Adrenal gland (tissue), 5 donors: ENCODE measurements around the gene PERCC1.

ENCODE experiments used
- CTCF ChIP-seq, 6 experiments: fragments of 450-650 bp in 4 of 6; fragments of 200-600 bp in 2 of 6; sonication (generic) in 1 of 6; IDR thresholded peaks; 1 replicate in 5 of 6; 2 replicates in 1 of 6; pipeline versions ENCODE4 v1.5.1 to v1.8.0; 2016 to 2021; ENCODE audit warnings: antibody characterized with exemption in 6 of 6, mild to moderate bottlenecking in 2 of 6, moderate library complexity in 1 of 6
- POLR2A ChIP-seq, 2 donors: fragments of 450-650 bp; IDR thresholded peaks; one replicate each; pipeline ENCODE4 v1.6.1; 2017; ENCODE audit warnings: antibody characterized with exemption in 2 of 2, mild to moderate bottlenecking in 2 of 2, moderate library complexity in 1 of 2
- donor health status: DM: no; HTN: no; CAD: no.

GRCh38 chr16:1470481-1471251 is 39.8 kb downstream of the PERCC1 start:
- TF ChIP-seq POLR2A (IDR thresholded peaks at IDR 0.05) (peak in 1 of 2 donors; percentile 38), CTCF (IDR thresholded peaks at IDR 0.05) (no peak)
